IPS-NIHi7 (cell line): ENCODE results near the gene HMGN3.

ENCODE experiments used
- DNase-seq: peaks from one replicate; pipeline ENCODE4 v3.0.0; 2012; ENCODE audit warnings: mixed read lengths; ENCODE audit errors: extremely low spot score

HMGN3 gene

DNA sequence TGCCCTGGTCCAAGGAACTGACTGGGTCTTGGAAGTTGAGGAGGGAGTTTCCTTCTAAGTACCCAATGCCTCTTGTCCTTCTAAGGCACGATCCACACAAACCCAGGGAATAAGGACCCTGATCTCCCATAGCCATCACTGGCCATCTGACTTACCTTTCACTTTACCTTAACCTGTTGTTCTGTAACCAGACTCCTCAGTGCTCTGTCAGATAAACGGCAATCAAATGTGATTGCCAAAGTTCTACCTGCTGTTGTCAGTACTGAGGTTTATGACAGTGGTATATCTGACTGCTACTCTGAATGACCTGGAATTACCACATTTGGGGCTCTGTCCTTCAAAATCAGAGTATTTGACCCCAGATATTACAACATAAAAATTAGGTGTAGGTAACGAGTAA lies 49.8 kb downstream of the HMGN3 start:
- DNase-seq, result no peak

DNA sequence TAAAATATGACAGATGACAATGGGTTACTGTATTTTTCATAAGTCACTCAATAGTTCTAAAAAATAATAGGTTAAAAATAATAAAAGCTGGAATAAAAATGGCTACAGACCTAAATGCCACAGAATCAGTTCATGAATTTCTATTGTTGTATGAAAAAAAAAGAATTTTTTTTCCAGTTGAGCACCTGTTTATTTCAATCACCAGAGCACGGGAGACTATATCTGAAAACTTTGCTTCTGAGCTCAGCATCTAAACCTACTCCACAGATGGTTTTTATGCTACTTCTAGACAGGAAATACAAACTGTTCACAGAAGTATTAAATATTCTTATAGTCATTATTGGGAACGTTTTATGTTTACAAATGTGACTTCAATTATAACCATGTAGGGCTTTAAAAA lies 50.4 kb downstream of the HMGN3 start:
- DNase-seq, result no peak

- no peak for DNase-seq
These were observed 54.4 kb downstream of the HMGN3 start for GRCh38 chr6:79180052-79180451.

GRCh38 chr6:79173378-79173777 lies 61.1 kb downstream of the HMGN3 start:
- DNase-seq, result no peak

- no peak for DNase-seq
These were observed 63.5 kb downstream of the HMGN3 start for GRCh38 chr6:79170959-79171358.

DNA sequence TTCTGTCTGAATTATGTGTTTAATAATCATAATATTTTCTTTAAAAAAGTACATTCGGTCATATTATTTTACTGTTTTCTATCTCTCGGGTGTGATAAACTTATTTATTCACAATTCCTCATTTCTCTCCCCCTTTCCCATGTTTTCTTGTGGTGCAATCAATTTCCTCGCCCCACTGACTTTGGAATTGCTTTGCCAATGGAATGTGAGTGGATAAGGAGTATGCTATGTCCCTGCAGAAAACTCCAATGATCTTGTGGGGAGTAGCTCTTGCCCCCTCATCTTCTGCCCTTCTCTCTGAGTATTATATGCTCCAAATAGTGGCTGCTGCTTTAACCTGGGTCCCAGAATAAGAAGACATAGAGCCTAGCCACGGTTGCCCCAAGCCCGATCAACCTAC lies 64.1 kb downstream of the HMGN3 start:
- no peak for DNase-seq

DNA sequence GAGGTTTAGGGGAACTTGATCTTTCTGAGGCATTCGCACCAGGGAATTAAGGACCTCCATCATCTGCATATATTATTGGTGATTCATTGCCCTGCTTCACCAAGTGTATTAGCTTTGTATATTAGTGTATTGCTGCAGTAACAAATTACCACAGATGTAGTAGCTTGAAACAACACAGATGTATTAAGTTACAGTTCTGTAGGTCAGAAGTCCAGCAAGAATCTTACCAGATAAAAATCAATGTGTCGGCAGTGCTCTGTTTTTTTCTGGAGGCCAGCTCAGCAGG lies 65.8 kb downstream of the HMGN3 start:
- no peak for DNase-seq

DNA sequence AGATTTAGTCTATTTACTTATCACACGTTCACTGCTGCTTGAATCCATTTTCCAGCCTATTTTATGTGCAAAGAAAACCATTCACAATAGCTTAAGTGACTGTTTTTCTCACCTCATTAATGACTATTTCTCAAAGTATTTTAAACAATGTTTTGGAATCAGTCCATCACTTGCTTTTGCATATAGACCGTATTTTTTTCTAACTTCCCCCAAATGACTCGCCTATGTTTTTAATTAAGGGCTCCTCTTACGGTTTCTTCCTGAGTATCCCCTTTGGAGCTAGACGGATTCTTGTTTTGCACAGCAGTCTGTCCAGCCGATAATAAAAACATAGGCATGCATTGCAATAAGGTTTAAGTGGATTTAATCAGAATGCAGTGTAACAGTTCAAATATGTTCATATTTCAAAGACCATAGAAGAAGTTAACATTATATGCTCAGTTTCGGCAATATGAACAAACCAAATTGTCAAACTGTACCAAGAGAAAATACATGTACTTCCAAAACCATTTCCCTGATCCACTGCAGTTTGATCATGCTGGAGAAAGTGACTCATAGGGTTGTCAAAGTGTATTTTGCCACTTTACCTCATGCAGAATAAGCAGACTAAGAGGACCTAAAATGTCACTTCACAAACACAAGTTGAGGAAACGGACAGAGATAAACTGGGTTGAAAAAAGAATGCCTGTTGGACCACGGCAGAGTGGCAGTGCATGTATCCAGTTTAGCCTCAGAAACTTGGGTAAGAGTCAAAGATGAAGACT lies 66.4 kb downstream of the HMGN3 start:
- no peak for DNase-seq

GRCh38 chr6:79159846-79160245 lies 74.6 kb downstream of the HMGN3 start:
- no peak for DNase-seq

- DNase-seq, result no peak
These were observed 75.5 kb downstream of the HMGN3 start for GRCh38 chr6:79158856-79159516.

- DNase-seq, result no peak
These were observed 76.4 kb downstream of the HMGN3 start for GRCh38 chr6:79157961-79158644.

DNA sequence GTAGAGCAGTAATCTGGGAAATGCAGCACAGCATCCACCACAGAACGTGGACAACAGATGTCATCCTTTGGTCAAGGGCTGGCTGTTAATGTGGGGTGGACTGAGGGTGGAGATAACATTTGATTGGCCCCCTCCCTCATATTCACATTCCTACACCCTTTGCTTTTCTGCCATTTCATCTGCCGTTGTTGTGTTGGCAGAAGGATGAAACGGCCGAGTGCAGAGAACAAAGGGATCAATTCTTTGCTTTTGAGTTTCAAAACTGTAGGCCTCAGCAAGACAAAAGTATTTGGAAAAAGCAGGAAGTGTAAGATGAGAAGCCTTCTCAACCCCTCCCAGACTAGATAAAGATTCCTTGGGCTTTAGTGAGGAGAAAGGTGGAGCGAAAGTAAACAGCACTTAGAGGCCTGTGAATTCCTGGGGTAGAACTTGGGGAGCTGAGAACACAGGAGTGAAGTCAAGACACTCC lies 82.2 kb downstream of the HMGN3 start:
- peak; percentile 65 for DNase-seq
